Esophagus (tissue), 2 donors: ENCODE measurements around the gene NRCAM. TPM values are rescaled to one million over a fixed set of nuclear protein-coding genes. Genes with fewer than 3 reads are reported as not detected.

Source experiments
- H3K27ac ChIP-seq, 2 donors: one replicate each; pipeline ENCODE4 v1.5.1; 2013; ENCODE audit warnings: low read depth in 2 of 2, mild to moderate bottlenecking in 2 of 2, inconsistent platforms in 1 of 2, low read length in 1 of 2, moderate library complexity in 1 of 2
- H3K27me3 ChIP-seq, 2 donors: one replicate each; pipeline ENCODE4 v1.6.1; 2013; ENCODE audit warnings: low read length in 2 of 2, control low read depth in 1 of 2, mild to moderate bottlenecking in 1 of 2; ENCODE audit not compliant: insufficient read depth in 2 of 2, control insufficient read depth in 1 of 2
- H3K36me3 ChIP-seq, 2 donors: one replicate each; pipeline ENCODE4 v1.6.1; 2013; ENCODE audit warnings: low read length in 1 of 2; ENCODE audit not compliant: control insufficient read depth in 2 of 2, insufficient read depth in 2 of 2
- H3K4me1 ChIP-seq, 2 donors: one replicate each; pipeline ENCODE4 v1.6.1; 2013; ENCODE audit warnings: low read length in 1 of 2; ENCODE audit not compliant: control insufficient read depth in 2 of 2, insufficient read depth in 2 of 2
- H3K4me3 ChIP-seq, 2 donors: one replicate each; pipeline ENCODE4 v1.5.1; 2013; ENCODE audit warnings: low read length in 2 of 2, mild to moderate bottlenecking in 2 of 2, low read depth in 1 of 2, moderate library complexity in 1 of 2
- H3K9me3 ChIP-seq, 2 donors: one replicate each; pipeline ENCODE4 v1.6.1; 2013; ENCODE audit warnings: mild to moderate bottlenecking in 2 of 2, low read depth in 1 of 2, low read length in 1 of 2, moderate library complexity in 1 of 2; ENCODE audit not compliant: control insufficient read depth in 2 of 2, insufficient read depth in 1 of 2
- WGBS, 2 donors: extraction: QIAGEN DNeasy Blood & Tissue Kit; methylation state at CpG; one replicate each; pipeline ENCODE4 v1.1.7; 2013; 5-methylcytosine and 5-hydroxymethylcytosine counted together
- polyA plus RNA-seq, 2 donors: library from polyadenylated mRNA; stranded (reverse); fragments of 200-250 nt; gene quantifications; one replicate each; pipeline ENCODE4 v1.2.3, GENCODE V29; 2013
- donor health status: healthy with polysubstance abuse.
- donor health status: Bipolar disorder and iron deficiency.

The NRCAM gene
- polyA plus RNA-seq, 2 donors, result 0.35 to 0.96 TPM

DNA sequence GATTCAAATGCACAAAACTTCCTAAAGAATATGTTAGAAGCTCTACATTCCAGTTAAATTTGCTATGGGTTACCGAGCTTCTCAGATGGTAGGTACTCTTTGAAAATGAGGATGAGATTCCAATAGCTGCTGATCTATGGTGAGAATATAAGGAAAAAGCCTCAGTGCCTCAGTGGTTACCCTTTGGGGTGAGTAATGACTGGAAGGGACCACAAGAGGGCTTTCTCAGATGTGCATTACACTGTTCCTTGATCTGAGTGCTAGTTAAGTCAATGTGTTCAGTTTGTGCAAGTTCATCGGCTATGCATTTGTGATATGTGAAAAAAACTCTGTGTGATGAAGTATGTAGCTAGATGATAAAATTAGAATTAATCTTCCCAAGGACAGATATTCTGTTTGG, 3.5 kb downstream of the NRCAM start:
- Histone ChIP-seq H3K4me1 (peaks cover 8 to 11% of the 10 kb centered on the region in 2 donors), H3K4me3 (no peak overlapping the region), H3K27me3 (peaks cover 4 to 19% of the 10 kb centered on the region in 2 donors), H3K27ac (no peak overlapping the region), H3K36me3 (no peaks in the 10 kb centered on the region), H3K9me3 (no peaks in the 10 kb centered on the region)
- WGBS, 2 donors, result 60 to 65% methylated on average over 2 of the region's 2 CpGs

DNA sequence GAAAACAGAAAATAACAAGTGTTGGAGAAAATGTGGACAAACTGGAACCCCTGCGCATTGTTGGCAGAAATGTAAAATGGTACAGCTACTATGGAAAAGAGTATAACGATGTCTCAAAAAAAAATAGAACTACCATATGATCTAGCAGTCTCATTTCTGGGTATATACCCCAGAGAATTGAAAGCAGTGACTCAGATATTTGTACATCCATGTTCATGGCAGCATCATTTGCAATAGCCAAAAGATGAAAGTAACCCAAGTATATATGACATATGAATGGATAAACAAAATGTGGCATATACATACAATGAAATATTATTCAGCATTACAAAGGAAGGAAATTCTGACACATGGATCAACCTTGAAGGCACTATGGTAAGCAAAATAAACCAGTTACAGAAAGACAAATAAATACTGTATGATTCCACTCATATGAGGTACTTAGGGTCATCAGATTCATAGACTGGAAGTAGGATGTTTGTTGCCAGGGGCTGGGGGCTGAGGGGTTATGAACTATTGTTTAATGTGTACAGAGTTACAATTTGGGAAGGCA, 4.9 kb downstream of the NRCAM start:
- Histone ChIP-seq H3K36me3 (no peaks in the 10 kb centered on the region), H3K4me3 (no peak overlapping the region), H3K4me1 (peaks cover 8 to 11% of the 10 kb centered on the region in 2 donors), H3K9me3 (no peaks in the 10 kb centered on the region), H3K27me3 (peaks cover 4 to 13% of the 10 kb centered on the region in 2 donors), H3K27ac (no peak overlapping the region)
- WGBS, 2 donors, result 90 to 94% methylated on average over 2 of the region's 2 CpGs

DNA sequence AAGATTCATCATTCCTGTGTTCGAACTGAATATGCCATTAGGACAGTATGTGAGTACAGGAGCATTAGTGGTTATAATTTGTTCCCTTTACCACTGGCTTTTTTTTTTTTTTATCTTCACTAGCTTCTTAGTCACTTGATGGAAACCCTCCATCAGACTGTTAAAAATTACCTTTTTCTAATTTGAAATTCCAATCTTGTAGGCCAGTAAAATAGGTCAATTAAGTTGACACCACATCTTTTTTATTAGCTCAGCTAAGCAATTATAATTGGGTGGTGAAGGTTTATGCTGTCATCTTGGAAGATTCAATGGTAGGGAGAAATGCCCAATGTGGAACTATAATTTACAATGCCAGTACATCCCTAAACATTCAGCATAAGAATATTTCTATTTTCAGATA, 6.1 kb downstream of the NRCAM start:
- H3K27ac ChIP-seq, result no peak overlapping the region
- WGBS, 2 donors, result 84 to 91% methylated on average over 1 of the region's 1 CpG
- peaks cover 2% of the 10 kb centered on the region in 2 donors for H3K4me1 ChIP-seq
- no peak overlapping the region for H3K4me3 ChIP-seq
- peaks cover 3 to 4% of the 10 kb centered on the region in 2 donors for H3K27me3 ChIP-seq
- H3K9me3 ChIP-seq, result no peaks in the 10 kb centered on the region
- H3K36me3 ChIP-seq, result no peaks in the 10 kb centered on the region

DNA sequence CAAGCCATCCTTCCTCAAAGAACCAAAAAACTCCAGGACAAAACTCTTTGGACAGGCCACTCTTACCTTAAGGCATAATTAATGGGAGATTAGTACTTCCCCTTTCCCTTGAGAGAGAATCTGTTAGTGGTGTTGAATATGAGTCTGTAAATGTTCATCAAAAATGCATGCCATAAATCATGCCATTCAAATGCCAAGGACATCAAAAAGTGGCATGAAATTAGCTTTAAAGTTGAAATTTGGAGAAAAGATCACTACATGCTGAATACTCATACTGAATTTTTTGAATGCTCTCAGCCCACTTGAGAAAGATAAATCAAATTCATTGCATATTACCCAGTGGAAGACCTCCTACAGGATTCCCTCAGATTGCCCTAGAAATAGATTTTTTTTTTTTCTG, 6.7 kb downstream of the NRCAM start:
- Histone ChIP-seq H3K9me3 (no peaks in the 10 kb centered on the region), H3K4me1 (no peaks in the 10 kb centered on the region), H3K27ac (no peak overlapping the region), H3K4me3 (no peak overlapping the region), H3K36me3 (no peaks in the 10 kb centered on the region), H3K27me3 (peaks cover 0 to 4% of the 10 kb centered on the region in 2 donors)

DNA sequence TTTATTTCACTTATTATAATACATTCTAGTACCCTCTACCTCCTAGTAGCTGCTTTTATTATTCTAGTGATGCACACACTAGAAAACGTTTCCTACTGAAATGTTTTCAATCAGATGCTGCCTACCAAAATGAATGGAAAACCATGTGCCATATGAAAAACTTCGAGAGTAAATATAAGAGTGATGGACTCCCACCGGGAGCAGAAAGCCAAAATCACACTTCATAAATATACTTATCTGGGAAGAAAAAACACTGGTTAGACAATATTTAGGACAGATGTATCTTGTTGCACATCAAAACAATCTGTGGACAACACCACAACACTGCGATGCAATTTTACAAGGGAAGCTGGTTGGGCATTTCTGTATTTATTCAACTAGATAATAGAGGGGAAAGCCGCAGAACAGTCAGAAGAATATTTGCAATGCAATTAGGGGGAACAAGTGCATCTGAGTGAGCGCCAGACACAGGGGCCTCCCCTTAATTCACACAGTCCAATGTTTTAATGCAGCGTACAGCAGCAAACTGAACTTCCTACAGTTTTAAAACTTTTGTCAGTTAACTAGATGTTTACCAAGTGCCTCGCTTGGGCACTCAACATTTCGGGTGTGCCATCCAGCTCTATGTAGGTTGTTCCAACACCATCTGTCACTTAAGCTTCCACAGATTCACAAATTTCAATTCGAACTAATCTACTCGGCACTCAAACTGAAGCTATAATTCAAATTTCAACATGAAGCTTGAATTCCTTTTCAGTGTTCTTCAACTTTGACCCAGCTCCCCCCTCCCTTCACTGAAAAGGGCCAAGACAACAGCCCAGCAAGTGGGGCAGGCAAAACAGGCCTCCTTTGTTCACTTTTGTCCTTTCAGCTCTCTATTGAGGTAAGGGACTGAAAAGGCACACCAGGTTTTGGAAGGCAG, 7.4 kb downstream of the NRCAM start:
- 68 to 70% methylated on average over 11 of the region's 11 CpGs for WGBS, 2 donors
- Histone ChIP-seq H3K9me3 (no peaks in the 10 kb centered on the region), H3K27ac (no peak overlapping the region), H3K4me3 (no peak overlapping the region), H3K4me1 (no peaks in the 10 kb centered on the region), H3K36me3 (no peaks in the 10 kb centered on the region), H3K27me3 (peaks cover 0 to 4% of the 10 kb centered on the region in 2 donors)

DNA sequence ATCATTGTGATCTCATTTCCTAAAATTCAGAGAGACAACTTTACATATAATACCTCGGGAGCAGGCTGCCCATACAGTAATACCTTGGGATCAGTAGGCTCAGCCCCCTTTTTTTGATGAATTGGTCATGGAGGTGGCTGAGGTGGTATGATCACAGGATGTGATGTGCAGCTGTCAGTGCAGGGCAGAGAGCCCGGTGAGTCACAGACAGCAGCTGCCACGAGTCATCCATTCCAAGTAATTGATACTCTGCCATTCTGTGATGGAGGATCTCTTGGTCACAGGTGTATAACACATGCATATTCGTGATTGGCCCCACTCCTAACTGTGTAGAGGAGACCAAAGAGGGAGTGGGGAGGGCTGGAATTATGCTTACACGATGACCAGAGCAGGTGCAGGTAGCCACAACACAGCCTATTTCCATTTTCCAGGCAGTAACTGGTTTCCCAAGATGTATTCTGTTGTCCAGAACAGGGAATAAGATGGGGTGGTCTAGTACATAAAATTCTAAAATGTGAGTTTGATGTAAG, 14.1 kb downstream of the NRCAM start:
- Histone ChIP-seq H3K4me1 (no peaks in the 10 kb centered on the region), H3K4me3 (no peak overlapping the region), H3K9me3 (no peaks in the 10 kb centered on the region), H3K27ac (no peak overlapping the region), H3K27me3 (no peaks in the 10 kb centered on the region), H3K36me3 (no peaks in the 10 kb centered on the region)
- WGBS, 2 donors, result 61 to 67% methylated on average over 5 of the region's 5 CpGs

DNA sequence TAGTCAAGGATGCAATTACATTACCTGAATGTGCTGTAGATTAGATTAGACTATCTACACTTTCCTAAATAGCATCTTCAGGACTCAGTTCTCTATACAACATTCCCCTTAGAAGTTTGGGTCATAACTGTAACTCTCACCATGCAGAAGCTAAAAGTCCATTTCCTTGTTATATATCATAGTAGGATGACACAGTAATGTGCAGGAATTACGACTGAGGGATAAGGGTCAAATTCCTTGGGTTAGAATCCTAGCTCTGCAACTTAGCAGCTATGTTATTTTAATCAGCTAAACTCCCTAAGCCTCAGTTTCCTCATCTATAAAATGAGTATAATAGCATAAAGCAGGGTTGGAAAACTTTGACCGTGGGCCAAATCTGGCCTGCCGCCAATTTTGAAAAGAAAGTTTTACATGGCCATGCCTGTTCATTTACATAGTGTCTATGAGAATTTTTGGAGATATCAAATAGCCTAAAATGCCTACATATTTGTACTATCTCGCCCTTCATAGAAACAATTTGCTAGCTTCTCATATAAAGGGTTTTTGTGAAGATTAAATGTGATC, 14.8 kb downstream of the NRCAM start:
- WGBS, 2 donors, result 77 to 82% methylated on average over 4 of the region's 4 CpGs

DNA sequence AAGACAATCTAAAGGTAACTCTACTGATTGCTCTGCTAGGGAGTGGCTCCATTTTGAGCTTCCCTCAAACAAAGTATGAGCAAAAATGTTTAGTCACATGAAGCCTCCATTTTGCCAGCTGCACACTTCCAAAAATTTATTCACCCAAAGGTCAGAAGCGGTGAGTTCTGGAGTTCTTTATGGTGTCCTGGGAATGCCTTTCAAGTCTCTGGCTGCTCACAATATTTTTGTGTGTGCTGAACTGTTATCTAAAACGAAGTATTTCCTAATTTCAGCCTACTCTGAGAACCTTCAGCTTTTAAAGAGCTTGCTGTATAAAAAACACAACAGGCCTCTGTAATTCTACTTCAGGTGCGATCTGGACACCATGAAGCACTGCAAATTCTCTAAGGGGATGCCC, 15.6 kb downstream of the NRCAM start:
- Histone ChIP-seq H3K4me3 (no peak overlapping the region), H3K27ac (no peak overlapping the region), H3K4me1 (no peaks in the 10 kb centered on the region), H3K36me3 (no peaks in the 10 kb centered on the region), H3K9me3 (no peaks in the 10 kb centered on the region), H3K27me3 (no peaks in the 10 kb centered on the region)
- WGBS, 2 donors, result 74 to 81% methylated on average over 3 of the region's 3 CpGs

More for the DNA sequence above, 14.8 kb downstream of the NRCAM start:
- no peaks in the 10 kb centered on the region for H3K36me3 ChIP-seq
- H3K4me3 ChIP-seq, result no peak overlapping the region
- no peaks in the 10 kb centered on the region for H3K27me3 ChIP-seq
- no peaks in the 10 kb centered on the region for H3K4me1 ChIP-seq
- no peaks in the 10 kb centered on the region for H3K9me3 ChIP-seq
- no peak overlapping the region for H3K27ac ChIP-seq

DNA sequence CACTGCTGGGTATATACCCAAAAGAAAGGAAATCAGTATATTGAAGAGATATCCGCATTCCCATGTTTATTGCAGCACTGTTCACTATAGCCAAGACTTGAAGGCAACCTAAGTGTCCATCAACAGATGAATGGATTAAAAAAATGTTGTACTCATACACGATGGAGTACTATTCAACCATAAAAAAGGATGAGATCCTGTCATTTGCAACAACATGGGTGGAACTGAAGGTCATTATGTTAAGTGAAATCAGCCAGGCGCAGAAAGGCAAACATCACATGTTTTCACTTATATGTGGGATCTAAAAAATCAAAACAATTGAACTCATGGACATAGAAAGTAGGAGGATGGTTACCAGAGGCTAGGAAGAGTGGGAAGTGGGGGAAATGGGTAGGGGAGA, 19.3 kb downstream of the NRCAM start:
- Histone ChIP-seq H3K27ac (no peak overlapping the region), H3K36me3 (no peaks in the 10 kb centered on the region), H3K4me3 (no peak overlapping the region), H3K27me3 (no peaks in the 10 kb centered on the region), H3K4me1 (no peaks in the 10 kb centered on the region), H3K9me3 (no peaks in the 10 kb centered on the region)
- WGBS, 2 donors, result 88 to 92% methylated on average over 3 of the region's 3 CpGs
